ENCODE data around the gene SLC31A2.

SLC31A2 gene

DNA sequence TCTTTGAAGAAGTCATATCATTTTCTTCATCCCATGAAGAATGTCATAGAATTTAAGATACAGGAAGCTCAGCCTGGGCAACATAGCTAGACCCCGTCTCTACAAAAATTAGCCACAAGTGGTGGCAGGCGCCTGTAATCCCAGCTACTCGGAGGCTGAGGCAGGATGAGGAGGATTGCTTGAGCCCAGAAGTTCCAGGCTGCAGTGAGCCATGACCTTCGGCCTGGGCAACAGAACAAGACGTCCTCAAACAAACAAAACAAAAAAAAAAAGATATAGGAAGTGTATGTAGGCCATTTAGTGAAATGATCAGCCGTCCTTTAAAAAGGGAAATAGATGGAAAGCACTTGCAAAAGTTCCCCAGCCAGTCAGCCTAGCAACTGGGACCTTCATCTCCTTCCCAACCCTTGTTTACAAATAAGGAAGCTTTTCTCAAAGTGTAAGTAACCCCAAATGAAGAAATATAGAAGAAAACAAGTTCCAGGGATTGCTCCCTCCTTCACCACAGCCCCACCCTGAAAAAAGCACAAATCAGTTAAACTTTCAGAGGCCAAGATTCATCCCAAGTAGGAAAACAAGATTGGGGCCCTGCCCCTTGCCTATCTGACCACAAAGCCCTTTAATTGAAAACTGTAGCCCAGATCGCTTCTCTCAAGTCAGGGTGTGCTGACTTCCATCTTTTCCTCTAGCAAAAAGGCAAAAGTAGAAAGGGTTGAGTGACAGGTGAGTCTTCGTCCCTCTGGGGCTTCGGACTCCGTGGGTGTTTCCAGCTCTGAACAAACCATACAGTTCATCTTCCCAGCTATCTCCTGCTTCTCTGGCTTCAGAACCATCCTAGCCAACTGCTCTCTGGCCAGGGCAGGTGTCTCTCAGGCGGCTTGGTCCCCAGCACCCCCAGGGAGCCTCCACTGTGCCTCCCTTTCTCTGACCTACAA, 1.2 kb downstream of the SLC31A2 start:
- DNase-seq = no peak

DNA sequence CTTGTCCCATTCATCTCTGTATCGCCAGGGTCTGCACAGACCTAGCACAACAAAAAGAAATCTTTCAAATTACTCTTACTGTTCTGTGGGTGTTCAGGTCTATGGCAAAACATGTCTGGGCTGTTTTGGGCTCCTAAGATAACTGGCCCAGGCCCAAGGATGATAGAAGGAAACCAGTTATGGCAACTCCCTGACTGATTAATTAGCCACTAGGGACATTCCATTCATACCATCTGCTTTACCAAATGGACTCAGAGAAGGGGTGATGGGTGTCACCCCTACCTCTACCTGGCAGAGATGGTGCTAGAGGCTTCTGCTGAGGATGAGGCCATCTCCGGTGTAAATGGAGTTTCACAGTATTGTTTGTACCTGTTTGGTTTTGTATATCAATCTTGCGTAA, 1.9 kb downstream of the SLC31A2 start:
- no peak for DNase-seq

- DNase-seq = no peak
These were observed 2.8 kb downstream of the SLC31A2 start for GRCh38 chr9:113153599-113153998.

GRCh38 chr9:113154471-113154870, 3.7 kb downstream of the SLC31A2 start:
- no peak for DNase-seq

- no peak for DNase-seq
These were observed 4.1 kb downstream of the SLC31A2 start for GRCh38 chr9:113154946-113155345.

- no peak for DNase-seq
These were observed 5.2 kb downstream of the SLC31A2 start for GRCh38 chr9:113155911-113156588.

DNA sequence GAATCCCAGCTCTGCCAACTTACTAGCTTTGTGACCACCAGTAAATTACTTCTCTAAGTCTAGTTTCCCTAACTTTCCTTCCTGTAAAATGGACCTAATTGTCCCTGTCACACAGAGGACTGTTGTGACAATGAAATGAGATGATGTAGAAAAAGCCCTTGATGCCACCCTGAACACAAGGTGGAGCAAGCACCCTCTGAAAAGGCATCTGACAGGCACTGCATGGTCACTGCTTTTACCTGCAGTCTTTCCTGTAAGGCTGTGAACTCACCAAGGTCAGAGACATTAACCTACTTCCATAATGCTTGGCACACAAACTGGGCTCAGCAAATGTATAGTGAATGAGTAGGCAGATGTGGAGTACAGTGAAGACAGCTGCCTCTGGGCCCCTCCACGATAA, 6.1 kb downstream of the SLC31A2 start:
- no peak for DNase-seq

GRCh38 chr9:113158446-113158845, 7.6 kb downstream of the SLC31A2 start:
- no peak for DNase-seq

GRCh38 chr9:113160571-113160970, 9.8 kb downstream of the SLC31A2 start:
- DNase-seq = peak; percentile 63

GRCh38 chr9:113163001-113163400, 12.2 kb downstream of the SLC31A2 start:
- DNase-seq = no peak

- DNase-seq = no peak
These were observed 13.9 kb downstream of the SLC31A2 start for GRCh38 chr9:113164536-113165300.

- DNase-seq = no peak
These were observed 15.2 kb downstream of the SLC31A2 start for GRCh38 chr9:113166039-113166438.

DNA sequence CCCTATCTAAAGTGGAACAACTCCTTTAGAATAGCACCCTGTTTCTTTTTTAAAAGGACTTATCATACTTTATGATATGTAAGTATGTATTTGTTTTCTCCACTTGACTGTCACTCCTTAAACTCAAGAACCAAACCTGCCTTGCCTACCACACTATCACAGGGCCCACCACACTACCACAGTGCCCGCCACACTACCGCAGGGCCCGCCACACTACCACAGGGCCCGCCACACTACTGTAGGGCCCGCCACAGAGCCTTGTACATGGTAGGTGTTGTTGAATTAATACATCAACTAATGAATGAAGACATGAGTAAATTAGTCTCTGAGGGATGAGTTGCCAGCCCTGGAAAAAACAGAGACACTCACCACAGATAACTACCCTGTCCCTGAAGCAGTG, 18.0 kb downstream of the SLC31A2 start:
- DNase-seq = no peak

DNA sequence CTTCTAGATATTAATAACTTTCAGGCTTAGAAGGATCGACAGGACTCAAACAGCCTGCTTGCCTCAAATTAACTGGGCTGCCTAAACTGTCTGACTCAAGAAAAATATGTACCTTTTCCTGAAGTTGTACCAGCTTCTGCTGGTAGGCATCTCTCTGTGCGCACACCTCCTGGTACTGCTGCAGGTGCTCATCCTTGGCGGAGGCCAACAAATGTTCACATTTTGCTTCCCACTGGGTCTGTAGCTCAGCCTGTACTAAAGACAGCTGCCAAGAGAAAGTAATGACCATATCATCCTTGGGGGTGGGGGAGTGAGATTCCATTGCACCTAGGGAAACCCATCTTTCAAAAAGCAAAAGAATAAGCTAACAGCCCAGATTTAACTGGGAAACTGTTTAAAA, 22.5 kb downstream of the SLC31A2 start:
- DNase-seq = no peak

- no peak for DNase-seq
These were observed 26.0 kb downstream of the SLC31A2 start for GRCh38 chr9:113176803-113177202.

DNA sequence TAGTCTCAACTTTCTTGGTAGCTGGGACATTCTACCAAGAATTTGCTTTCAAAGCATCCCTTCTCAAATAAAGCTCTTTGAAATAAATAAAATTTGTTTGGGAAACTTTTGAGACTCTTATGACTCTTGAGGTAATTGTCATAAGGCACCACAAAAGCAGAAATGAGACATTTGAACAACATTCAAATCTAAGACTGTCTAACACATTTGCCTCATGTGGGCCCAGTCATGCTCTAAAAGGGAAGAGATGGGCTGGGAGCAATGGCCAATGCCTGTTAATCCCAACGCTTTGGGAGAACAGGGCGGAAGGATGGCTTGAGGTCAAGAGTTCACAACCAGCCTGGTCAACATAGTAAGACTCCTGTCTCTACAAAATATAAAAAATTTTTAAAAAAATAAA, 26.4 kb downstream of the SLC31A2 start:
- no peak for DNase-seq

- no peak for DNase-seq
These were observed 27.3 kb downstream of the SLC31A2 start for GRCh38 chr9:113178087-113178486.

DNA sequence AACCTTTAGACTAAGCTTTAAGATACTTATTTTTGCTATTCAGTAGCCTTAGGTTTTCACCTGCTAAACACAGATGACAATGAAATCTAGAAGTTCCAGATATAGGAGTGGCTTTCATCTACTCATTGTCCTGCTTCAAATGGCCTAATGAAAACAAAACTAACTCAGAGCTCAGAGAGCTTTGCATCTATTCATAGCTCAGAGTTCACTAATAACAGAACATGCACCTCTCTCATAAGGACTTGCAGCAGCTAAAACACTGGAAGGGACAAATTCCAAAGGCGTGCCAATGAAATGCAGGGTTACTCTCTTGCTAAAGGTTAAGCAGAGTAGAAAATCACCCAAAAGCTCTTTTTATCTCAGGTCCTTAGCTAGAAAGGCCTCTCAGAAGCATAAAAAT, 29.0 kb downstream of the SLC31A2 start:
- DNase-seq = no peak

DNA sequence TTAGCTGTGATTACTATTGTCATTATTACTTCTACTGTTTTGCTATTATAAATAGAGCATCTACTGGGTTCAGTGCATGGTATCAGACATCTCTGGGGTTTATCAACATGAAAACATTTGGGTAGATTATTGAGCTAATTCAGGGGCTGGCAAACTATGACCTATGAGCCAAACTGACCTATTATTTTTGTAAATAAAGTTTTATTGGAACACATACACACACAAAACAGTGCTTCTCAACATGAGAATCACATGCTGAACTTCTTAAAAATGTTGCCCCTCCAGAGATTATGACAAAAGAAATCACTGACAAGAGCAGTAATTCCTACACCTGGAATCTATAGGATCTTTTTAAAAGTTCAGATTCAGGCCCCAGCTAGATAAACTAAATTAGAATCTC, 30.4 kb downstream of the SLC31A2 start:
- no peak for DNase-seq

DNA sequence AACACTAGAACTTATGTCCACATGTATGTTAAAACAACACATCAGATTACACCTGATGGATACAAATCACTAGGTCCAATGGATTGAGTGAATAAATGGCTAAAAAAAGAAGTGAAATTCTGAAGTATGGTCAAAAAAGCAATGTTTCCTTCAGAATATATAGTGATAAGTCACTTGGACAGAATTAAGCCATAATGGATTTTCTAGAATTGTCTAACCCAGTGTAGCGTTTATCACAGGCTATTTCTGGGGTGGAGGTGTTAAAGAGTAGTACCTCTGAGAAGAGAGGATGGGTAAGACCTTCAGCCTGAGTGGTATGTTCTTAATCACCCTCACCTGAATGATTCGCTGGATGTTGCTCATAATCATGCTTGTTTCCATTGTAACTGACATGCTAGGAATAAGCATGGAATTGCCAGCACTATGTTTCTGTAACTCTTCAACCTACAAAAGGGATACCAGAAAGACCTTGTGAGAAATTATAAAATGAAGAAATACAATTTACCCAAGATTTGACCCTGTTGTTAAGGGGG, 33.2 kb downstream of the SLC31A2 start:
- no peak for DNase-seq

DNA sequence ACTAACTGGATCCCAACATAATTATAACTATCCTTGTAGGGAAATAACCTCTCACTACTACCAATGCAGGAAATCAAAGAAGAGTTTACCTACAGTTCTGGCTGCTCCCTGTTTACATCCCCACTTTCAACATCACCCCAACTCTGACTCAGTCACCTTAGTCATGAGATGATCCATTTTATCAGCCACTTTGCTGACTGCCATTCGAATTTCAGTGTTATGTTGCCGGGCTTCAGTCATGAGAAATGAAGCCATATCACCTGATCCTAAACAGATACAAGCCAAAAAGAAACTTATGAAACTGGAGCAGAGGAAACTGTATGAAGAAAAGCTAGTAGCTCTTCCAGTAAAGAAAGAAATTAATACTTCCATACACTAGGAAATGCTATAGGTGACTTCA, 33.7 kb downstream of the SLC31A2 start:
- DNase-seq = no peak

DNA sequence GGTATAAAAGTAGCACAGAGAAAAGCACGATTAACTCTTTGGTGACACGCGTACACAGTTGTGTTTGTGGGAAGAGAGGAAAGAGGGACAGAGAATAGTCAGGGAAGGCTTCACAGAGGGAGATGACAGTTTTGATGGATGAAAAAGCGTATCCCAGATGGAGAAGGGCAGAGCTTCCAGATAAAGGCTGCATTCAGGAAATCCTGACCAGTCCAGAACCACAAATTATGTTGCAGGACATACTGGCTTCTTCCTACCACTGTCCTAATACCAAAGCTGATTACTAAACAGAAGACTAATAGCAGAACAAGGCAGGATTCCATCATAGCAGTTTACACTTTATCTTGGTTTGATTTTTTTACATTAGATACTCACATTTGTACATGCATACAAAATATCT, 34.5 kb downstream of the SLC31A2 start:
- DNase-seq = no peak

GRCh38 chr9:113186137-113186755, 35.4 kb downstream of the SLC31A2 start:
- DNase-seq = no peak
